H1 (cell line): ENCODE results near the gene CD46. TPM values are rescaled to one million over a fixed set of nuclear protein-coding genes. Genes with fewer than 3 reads are reported as not detected.

Experiments used
- CTCF ChIA-PET: fragments of 300-600 bp; sonication (Branson Sonifier 250); formaldehyde crosslinking; loops from one replicate; lab custom pipeline; 2021; ENCODE audit not compliant: partially characterized antibody; lab: Charles Lee
- POLR2A ChIA-PET: fragments of 300-600 bp; sonication (Branson Sonifier 250); formaldehyde crosslinking; loops from one replicate; lab custom pipeline; 2021; ENCODE audit warnings: inconsistent platforms; ENCODE audit not compliant: partially characterized antibody; lab: Charles Lee
- DNase-seq, 2 experiments: peaks; one replicate each; pipeline versions ENCODE4 v3.0.0 to v3.0.0-alpha.2; 2010 to 2022; ENCODE audit warnings: low spot score in 2 of 2, low read depth in 1 of 2, mixed read lengths in 1 of 2
- FAIRE-seq: peaks from 2 replicates; lab custom pipeline; 2011; peaks lifted over from hg19 to GRCh38; lab: Jason Lieb, UNC
- H2AFZ ChIP-seq: 2 replicates; pipeline ENCODE4 v1.8.1; 2012; ENCODE audit warnings: low read length, inconsistent platforms
- H2AK5ac ChIP-seq: 2 replicates; pipeline ENCODE4 v1.6.1; 2013; ENCODE audit warnings: low read depth, low read length
- H2BK120ac ChIP-seq: replicated peaks from 2 replicates; pipeline ENCODE3; 2013; ENCODE audit warnings: low read depth, low read length, inconsistent platforms
- H2BK12ac ChIP-seq: 2 replicates; pipeline ENCODE4 v1.6.1; 2013; ENCODE audit warnings: low read depth, low read length
- H2BK15ac ChIP-seq: 2 replicates; pipeline ENCODE4 v1.6.1; 2013; ENCODE audit warnings: low read length
- H2BK20ac ChIP-seq: 2 replicates; pipeline ENCODE4 v1.6.1; 2013; ENCODE audit warnings: low read length
- H2BK5ac ChIP-seq: 2 replicates; pipeline ENCODE4 v1.6.1; 2013; ENCODE audit warnings: low read depth, low read length
- H3K14ac ChIP-seq: 2 replicates; pipeline ENCODE4 v1.6.1; 2013; ENCODE audit warnings: inconsistent platforms; ENCODE audit not compliant: insufficient read length
- H3K18ac ChIP-seq: 2 replicates; pipeline ENCODE4 v1.6.1; 2013; ENCODE audit warnings: low read length; ENCODE audit errors: extremely low read depth
- H3K23ac ChIP-seq: 2 replicates; pipeline ENCODE4 v1.6.1; 2013; ENCODE audit warnings: inconsistent platforms; ENCODE audit not compliant: insufficient read length
- H3K23me2 ChIP-seq: 2 replicates; pipeline ENCODE4 v1.6.1; 2013; ENCODE audit warnings: low read depth, low read length
- H3K27ac ChIP-seq: 2 replicates; pipeline ENCODE4 v1.6.1; 2011; ENCODE audit warnings: low read depth, low read length, inconsistent platforms
- H3K27me3 ChIP-seq, 4 experiments: replicated peaks in 1 of 4; 1 replicate in 1 of 4; 2 replicates in 3 of 4; pipeline versions ENCODE4 v1.6.1 to v1.8.1; 2011 to 2013; ENCODE audit warnings: low read length in 3 of 4, mild to moderate bottlenecking in 3 of 4, inconsistent platforms in 2 of 4, mixed read lengths in 2 of 4, moderate library complexity in 1 of 4; ENCODE audit not compliant: control insufficient read depth in 3 of 4, insufficient read depth in 3 of 4; ENCODE audit errors: extremely low read depth in 1 of 4
- H3K36me3 ChIP-seq, 4 experiments: 2 replicates each; pipeline versions ENCODE4 v1.6.1 to v1.8.1; 2011 to 2013; ENCODE audit warnings: mild to moderate bottlenecking in 4 of 4, low read length in 3 of 4, moderate library complexity in 2 of 4, control low read depth in 1 of 4, inconsistent platforms in 1 of 4; ENCODE audit not compliant: insufficient read depth in 4 of 4, control insufficient read depth in 2 of 4
- H3K4ac ChIP-seq: replicated peaks from 2 replicates; pipeline ENCODE3; 2013; ENCODE audit warnings: low read length, low read depth, mixed read lengths, inconsistent platforms; ENCODE audit not compliant: insufficient read length
- H3K4me1 ChIP-seq, 4 experiments: replicated peaks in 1 of 4; 1 replicate in 1 of 4; 2 replicates in 3 of 4; pipeline versions ENCODE4 v1.6.1 to v1.8.1; 2011 to 2013; ENCODE audit warnings: low read length in 3 of 4, inconsistent platforms in 2 of 4, mixed read lengths in 1 of 4; ENCODE audit not compliant: insufficient read depth in 4 of 4, control insufficient read depth in 3 of 4
- H3K4me2 ChIP-seq, 2 experiments: 2 replicates each; pipeline versions ENCODE4 v1.6.1 to v1.8.1; 2011 to 2013; ENCODE audit warnings: low read depth in 2 of 2, low read length in 2 of 2, control low read depth in 1 of 2, inconsistent platforms in 1 of 2, mild to moderate bottlenecking in 1 of 2; ENCODE audit not compliant: insufficient read depth in 1 of 2
- H3K4me3 ChIP-seq, 4 experiments: fragments of 200-600, 300-600 bp in 1 of 4; sonication (generic), shearing (Covaris generic), sonication (Bioruptor Twin) in 1 of 4; 2 replicates each; pipeline versions ENCODE4 v1.5.1 to v1.8.1; 2011 to 2016; ENCODE audit warnings: low read length in 4 of 4, low read depth in 3 of 4, control low read depth in 2 of 4, inconsistent platforms in 2 of 4, mild to moderate bottlenecking in 2 of 4, mixed read lengths in 1 of 4, moderate library complexity in 1 of 4; ENCODE audit not compliant: insufficient read depth in 2 of 4; ENCODE audit errors: extremely low read depth in 1 of 4
- H3K56ac ChIP-seq: replicated peaks from 2 replicates; pipeline ENCODE3; 2013; ENCODE audit warnings: low read depth, mild to moderate bottlenecking, mixed read lengths, low read length, inconsistent platforms; ENCODE audit not compliant: insufficient read length
- H3K79me1 ChIP-seq: 2 replicates; pipeline ENCODE4 v1.6.1; 2013; ENCODE audit warnings: low read depth, low read length, control low read depth
- H3K79me2 ChIP-seq, 2 experiments: 2 replicates each; pipeline versions ENCODE4 v1.6.1 to v1.8.1; 2012 to 2013; ENCODE audit warnings: low read length in 2 of 2, mild to moderate bottlenecking in 2 of 2, inconsistent platforms in 1 of 2; ENCODE audit not compliant: insufficient read depth in 2 of 2, control insufficient read depth in 1 of 2
- H3K9ac ChIP-seq, 4 experiments: replicated peaks in 1 of 4; 1 replicate in 1 of 4; 2 replicates in 3 of 4; pipeline versions ENCODE4 v1.6.1 to v1.8.1; 2011 to 2013; ENCODE audit warnings: low read depth in 3 of 4, low read length in 3 of 4, control low read depth in 2 of 4, mild to moderate bottlenecking in 2 of 4, moderate library complexity in 2 of 4, inconsistent platforms in 1 of 4; ENCODE audit errors: extremely low read depth in 1 of 4
- H3K9me3 ChIP-seq, 2 experiments: 2 replicates each; pipeline versions ENCODE4 v1.6.1 to v1.8.1; 2012 to 2013; ENCODE audit warnings: mild to moderate bottlenecking in 2 of 2, moderate library complexity in 2 of 2, control low read depth in 1 of 2, inconsistent platforms in 1 of 2, low read depth in 1 of 2, low read length in 1 of 2, mixed read lengths in 1 of 2; ENCODE audit not compliant: insufficient read depth in 2 of 2
- H4K20me1 ChIP-seq, 2 experiments: replicated peaks in 1 of 2; 2 replicates each; pipeline versions ENCODE3 to v1.8.1; 2011 to 2013; ENCODE audit warnings: inconsistent platforms in 2 of 2, low read length in 2 of 2, mild to moderate bottlenecking in 1 of 2; ENCODE audit not compliant: insufficient read depth in 2 of 2, control insufficient read depth in 1 of 2
- H4K5ac ChIP-seq: 2 replicates; pipeline ENCODE4 v1.6.1; 2013; ENCODE audit warnings: low read length, low read depth, mixed read lengths, inconsistent platforms; ENCODE audit not compliant: insufficient read length
- H4K8ac ChIP-seq: 2 replicates; pipeline ENCODE4 v1.8.0; 2013; ENCODE audit warnings: mild to moderate bottlenecking, moderate library complexity, low read length, inconsistent platforms; ENCODE audit not compliant: insufficient read depth; ENCODE audit errors: extremely low read depth
- H4K91ac ChIP-seq: replicated peaks from 2 replicates; pipeline ENCODE3; 2013; ENCODE audit warnings: low read length, mixed read lengths, inconsistent platforms; ENCODE audit not compliant: insufficient read length
- BRCA1 ChIP-seq: IDR thresholded peaks from 2 replicates; pipeline ENCODE4 v1.6.1; 2012; ENCODE audit warnings: low read depth, low read length, improper control_type of control experiment
- GTF2F1 ChIP-seq: IDR thresholded peaks from 2 replicates; pipeline ENCODE4 v1.6.1; 2012; ENCODE audit warnings: low read depth, low read length, improper control_type of control experiment, borderline replicate concordance
- MAFK ChIP-seq: IDR thresholded peaks from 2 replicates; pipeline ENCODE4 v1.6.1; 2012; ENCODE audit warnings: low read depth, mild to moderate bottlenecking, improper control_type of control experiment, low read length
- NRF1 ChIP-seq: IDR thresholded peaks from 2 replicates; pipeline ENCODE4 v1.6.1; 2011; ENCODE audit warnings: mild to moderate bottlenecking, low read depth, low read length, improper control_type of control experiment
- POU5F1 ChIP-seq: IDR thresholded peaks from 2 replicates; pipeline ENCODE4 v1.6.1; 2011; ENCODE audit warnings: low read depth, mild to moderate bottlenecking, low read length, moderate library complexity
- RAD21 ChIP-seq, 2 experiments: IDR thresholded peaks in 1 of 2; conservative IDR thresholded peaks in 1 of 2; 2 replicates each; pipeline ENCODE4 v1.6.1; 2011; ENCODE audit warnings: low read depth in 2 of 2, low read length in 2 of 2, improper control_type of control experiment in 1 of 2, inconsistent platforms in 1 of 2, mild to moderate bottlenecking in 1 of 2, moderate library complexity in 1 of 2
- SIX5 ChIP-seq: IDR thresholded peaks from 2 replicates; pipeline ENCODE4 v1.6.1; 2011; ENCODE audit warnings: mild to moderate bottlenecking, low read depth, low read length
- SP2 ChIP-seq: IDR thresholded peaks from 2 replicates; pipeline ENCODE4 v1.6.1; 2012; ENCODE audit warnings: mild to moderate bottlenecking, low read length, inconsistent platforms
- SRF ChIP-seq: IDR thresholded peaks from 2 replicates; pipeline ENCODE4 v1.6.1; 2011; ENCODE audit warnings: mild to moderate bottlenecking, low read depth, low read length, moderate library complexity
- SUZ12 ChIP-seq: fragments of 200-600 bp; sonication (generic); IDR thresholded peaks from 2 replicates; pipeline ENCODE4 v1.6.1; 2012; ENCODE audit warnings: mild to moderate bottlenecking, inconsistent platforms, low read length, moderate library complexity, mixed read lengths
- TEAD4 ChIP-seq: IDR thresholded peaks from 2 replicates; pipeline ENCODE4 v1.6.1; 2012; ENCODE audit warnings: low read depth, low read length, inconsistent platforms, mixed read lengths
- YY1 ChIP-seq: IDR thresholded peaks from 2 replicates; pipeline ENCODE4 v1.6.1; 2011; ENCODE audit warnings: low read depth, mild to moderate bottlenecking, low read length
- ZNF274 ChIP-seq: IDR thresholded peaks from 2 replicates; pipeline ENCODE4 v1.7.0; 2012; ENCODE audit warnings: low read length, borderline replicate concordance; ENCODE audit errors: extremely low read depth
- WGBS, 2 experiments: shearing (Covaris generic) in 1 of 2; methylation state at CpG; one replicate each; pipeline versions ENCODE4 v1.1.6 to v1.1.7; 2013 to 2015; ENCODE audit warnings: low lambda C conversion rate in 2 of 2, mixed read lengths in 2 of 2, inconsistent platforms in 1 of 2, low coverage in 1 of 2, missing lambda C conversion rate in 1 of 2; ENCODE audit not compliant: insufficient replicate concordance in 2 of 2, insufficient coverage in 1 of 2, insufficient read length in 1 of 2; ENCODE audit errors: extremely low coverage in 1 of 2, missing lambda C conversion rate in 1 of 2; 5-methylcytosine and 5-hydroxymethylcytosine counted together
- polyA plus RNA-seq, 7 experiments: library from polyadenylated mRNA; depleted of rRNA in 3 of 7; stranded (reverse) in 5 of 7; unstranded in 2 of 7; fragments of >200 nt in 5 of 7; fragments of 200-250 nt in 2 of 7; gene quantifications; 1 replicate in 5 of 7; 2 replicates in 1 of 7; 4 replicates in 1 of 7; pipeline versions ENCODE4 v1.2.1 to v1.2.3, GENCODE V29; 2011 to 2013; ENCODE audit warnings: missing spikeins in 2 of 7, mixed read lengths in 2 of 7
- total RNA-seq: library from RNA; stranded (reverse); fragmentation: NEBNext Ultra II Directional; extraction: Animal tissue kit (Norgen Biotek cat#: 25700); gene quantifications from 2 replicates; pipeline ENCODE4 v1.2.1, GENCODE V29; 2021

CD46 gene
- total and polyA plus RNA-seq, 2 of the 8 experiments (the other 6 are each of a cell fraction or from before 2014, with no cell fraction given) = 60.9 to 113 TPM

DNA sequence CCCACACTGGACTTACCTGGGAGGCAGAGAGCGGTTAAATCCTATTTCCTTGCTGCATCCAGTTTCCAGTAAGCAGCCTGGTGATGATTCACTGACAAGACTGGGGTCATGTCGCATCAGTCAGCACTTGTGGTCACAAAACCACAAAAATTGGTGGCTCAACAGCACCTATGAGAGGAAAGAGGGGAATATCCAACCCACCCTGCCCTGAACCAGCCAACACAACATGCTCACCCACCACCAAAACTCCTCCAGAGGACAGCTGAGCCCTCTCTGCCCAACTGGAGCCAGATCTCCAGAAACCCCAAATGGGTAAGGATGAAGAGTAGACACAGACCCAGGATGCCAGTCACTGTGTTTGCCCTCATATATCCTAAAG, 64.0 kb downstream of the CD46 start:
- H3K4me3 ChIP-seq = no peak overlapping the region
- no peaks in the 10 kb centered on the region for H3K23me2 ChIP-seq
- H3K4me1 ChIP-seq = no peaks in the 10 kb centered on the region
- no peak overlapping the region for H2BK12ac ChIP-seq
- no peak overlapping the region for H3K4me2 ChIP-seq
- ChIA-PET POLR2A (no interaction called here), CTCF (interaction anchor here (1.4 kb wide), 1 partner anchor 60 kb away, joined by 3 read pairs; no protein-coding TSS in a partner anchor)
- H2AK5ac ChIP-seq = no peak overlapping the region
- no peak for TF ChIP-seq SIX5
- no peak for TF ChIP-seq POU5F1
- no peak for TF ChIP-seq MAFK
- TF ChIP-seq BRCA1 = no peak
- TF ChIP-seq RAD21 (IDR thresholded peaks at IDR 0.05 in 1 of 2, conservative IDR thresholded peaks at IDR 0.05 in 1 of 2; ENCODE audit: low read depth in 2 of 2, low read length in 2 of 2) = no peak
- TF ChIP-seq SP2 = no peak
- TF ChIP-seq ZNF274 = no peak
- TF ChIP-seq GTF2F1 = no peak
- no peak for TF ChIP-seq TEAD4
- no peak for TF ChIP-seq YY1
- no peak for TF ChIP-seq NRF1
- TF ChIP-seq SRF = no peak
- TF ChIP-seq SUZ12 = no peak
- H3K79me2 ChIP-seq = no peaks in the 10 kb centered on the region
- DNase-seq (no peak), FAIRE-seq (no peak)
- WGBS, 2 experiments = 85% methylated on average over 2 of the region's 2 CpGs; no CpG with 5 or more reads in 1 of the 2 experiments
- H3K79me1 ChIP-seq = no peaks in the 10 kb centered on the region
- H2AFZ ChIP-seq = no peak overlapping the region
- H3K27me3 ChIP-seq = no peaks in the 10 kb centered on the region
- no peak overlapping the region for H3K23ac ChIP-seq
- no peak overlapping the region for H4K5ac ChIP-seq
- no peak overlapping the region for H3K4ac ChIP-seq
- H2BK120ac ChIP-seq = no peak overlapping the region
- no peak overlapping the region for H4K8ac ChIP-seq
- H2BK20ac ChIP-seq = no peak overlapping the region
- H3K14ac ChIP-seq = no peak overlapping the region
- no peak overlapping the region for H2BK5ac ChIP-seq
- H4K91ac ChIP-seq = no peak overlapping the region
- no peak overlapping the region for H2BK15ac ChIP-seq
- H3K9me3 ChIP-seq = no peaks in the 10 kb centered on the region
- H4K20me1 ChIP-seq = no peaks in the 10 kb centered on the region
- no peak overlapping the region for H3K18ac ChIP-seq
- no peak overlapping the region for H3K27ac ChIP-seq
- no peak overlapping the region for H3K56ac ChIP-seq
- no peak overlapping the region for H3K9ac ChIP-seq
- H3K36me3 ChIP-seq = no peaks in the 10 kb centered on the region
